GM12872 (cell line): ENCODE results near the gene NTM.
A peak's percentile ranks its signal among the peaks of the same experiment; 100 is the strongest.

ENCODE experiments used
- CTCF ChIP-seq: IDR thresholded peaks from 3 replicates; pipeline ENCODE4 v1.5.1; 2011; ENCODE audit warnings: low read depth, mild to moderate bottlenecking, low read length, moderate library complexity; ENCODE audit not compliant: insufficient read depth

The NTM gene

GRCh38 chr11:131391176-131391575 is 20.8 kb downstream of the NTM start:
- no peak for TF ChIP-seq CTCF

- no peak; the same call in 2 of the 3 replicates for TF ChIP-seq CTCF
Observed at GRCh38 chr11:131392528-131393255, 22.3 kb downstream of the NTM start.

GRCh38 chr11:131393691-131394090 is 23.3 kb downstream of the NTM start:
- no peak for TF ChIP-seq CTCF

- TF ChIP-seq CTCF = no peak
Observed at GRCh38 chr11:131397675-131398074, 27.3 kb downstream of the NTM start.

GRCh38 chr11:131402040-131402439 is 31.6 kb downstream of the NTM start:
- TF ChIP-seq CTCF = no peak

GRCh38 chr11:131404010-131404409 is 33.6 kb downstream of the NTM start:
- no peak for TF ChIP-seq CTCF

- peak; percentile 76 for TF ChIP-seq CTCF
Observed at GRCh38 chr11:131408025-131408640, 37.7 kb downstream of the NTM start.
